Neural crest cell (in vitro differentiated cells): Measurements from ENCODE around the gene RFNG. TPM values are rescaled to one million over a fixed set of nuclear protein-coding genes. Genes with fewer than 3 reads are reported as not detected.

Experiments
- DNase-seq: peaks from one replicate; pipeline ENCODE4 v3.0.0; 2021; ENCODE audit warnings: low read depth, mixed read lengths, low spot score
- H3K27ac Mint-ChIP-seq: one replicate; pipeline ENCODE4 v1.8.0; 2021; ENCODE audit warnings: mild to moderate bottlenecking, mixed read lengths; ENCODE audit not compliant: unreplicated experiment
- H3K27me3 Mint-ChIP-seq: 2 replicates; pipeline ENCODE4 v1.8.0; 2021; ENCODE audit warnings: low read depth, mild to moderate bottlenecking, mixed read lengths
- H3K36me3 Mint-ChIP-seq: 2 replicates; pipeline ENCODE4 v1.8.0; 2021; ENCODE audit warnings: low read depth, mild to moderate bottlenecking, mixed read lengths
- H3K4me1 Mint-ChIP-seq: 2 replicates; pipeline ENCODE4 v1.8.0; 2021; ENCODE audit warnings: mixed read lengths
- H3K4me3 Mint-ChIP-seq: one replicate; pipeline ENCODE4 v1.8.0; 2021; ENCODE audit warnings: mild to moderate bottlenecking, mixed read lengths
- H3K9me3 Mint-ChIP-seq: 2 replicates; pipeline ENCODE4 v1.8.0; 2021; ENCODE audit warnings: mixed read lengths
- CTCF ChIP-seq: fragments of 200-600 bp; sonication (generic); conservative IDR thresholded peaks from 2 replicates; pipeline ENCODE4 v1.5.0; 2021; ENCODE audit warnings: antibody characterized with exemption, mild to moderate bottlenecking
- total RNA-seq: library from RNA; stranded (reverse); gene quantifications from 2 replicates; pipeline ENCODE4 v1.2.1, GENCODE V29; 2021

RFNG gene
- total RNA-seq, 1 donor from 2014 or later = 46.0 TPM

- TF ChIP-seq CTCF = no peak
- H3K4me3 Mint-ChIP-seq = peak overlapping the region; percentile 22
- H3K36me3 Mint-ChIP-seq = no peaks in the 10 kb centered on the region
- peaks cover 26% of the 10 kb centered on the region for H3K27me3 Mint-ChIP-seq
- DNase-seq = no peak
- no peak overlapping the region for H3K27ac Mint-ChIP-seq
- H3K4me1 Mint-ChIP-seq = no peaks in the 10 kb centered on the region
- H3K9me3 Mint-ChIP-seq = no peaks in the 10 kb centered on the region
Observed at GRCh38 chr17:82070611-82071010, 19.0 kb upstream of the RFNG start.

GRCh38 chr17:82065638-82066303 lies 14.2 kb upstream of the RFNG start, which contains the start of gene DUS1L:
Gene DUS1L (minus strand): TSS chr17:82065804. CDS start chr17:82065059, 745 bp downstream.
- peak; percentile 59 for DNase-seq
- Mint-ChIP-seq H3K4me1 (no peaks in the 10 kb centered on the region), H3K27me3 (peaks cover 6% of the 10 kb centered on the region), H3K36me3 (no peaks in the 10 kb centered on the region), H3K4me3 (peak within 1 kb of the TSS; percentile 86), H3K27ac (no peak within 1 kb of the TSS), H3K9me3 (no peaks in the 10 kb centered on the region)
- TF ChIP-seq CTCF = no peak

- no peak for TF ChIP-seq CTCF
- peak overlapping the region; percentile 78 for H3K4me3 Mint-ChIP-seq
- H3K4me1 Mint-ChIP-seq = no peaks in the 10 kb centered on the region
- no peaks in the 10 kb centered on the region for H3K36me3 Mint-ChIP-seq
- H3K27ac Mint-ChIP-seq = no peak overlapping the region
- peaks cover 2% of the 10 kb centered on the region for H3K27me3 Mint-ChIP-seq
- no peak for DNase-seq
- H3K9me3 Mint-ChIP-seq = no peaks in the 10 kb centered on the region
Observed at GRCh38 chr17:82065193-82065637, 13.6 kb upstream of the RFNG start.

GRCh38 chr17:82064433-82065192 lies 13.0 kb upstream of the RFNG start:
- Mint-ChIP-seq H3K36me3 (no peaks in the 10 kb centered on the region), H3K4me1 (no peaks in the 10 kb centered on the region), H3K9me3 (no peaks in the 10 kb centered on the region), H3K4me3 (peak overlapping the region; percentile 78), H3K27ac (no peak overlapping the region), H3K27me3 (no peaks in the 10 kb centered on the region)
- DNase-seq = no peak
- TF ChIP-seq CTCF = no peak

- no peaks in the 10 kb centered on the region for H3K9me3 Mint-ChIP-seq
- H3K27me3 Mint-ChIP-seq = no peaks in the 10 kb centered on the region
- H3K4me1 Mint-ChIP-seq = no peaks in the 10 kb centered on the region
- DNase-seq = no peak
- TF ChIP-seq CTCF = no peak
- H3K4me3 Mint-ChIP-seq = peak overlapping the region; percentile 78
- no peaks in the 10 kb centered on the region for H3K36me3 Mint-ChIP-seq
- no peak overlapping the region for H3K27ac Mint-ChIP-seq
Observed at GRCh38 chr17:82063424-82064415, 12.1 kb upstream of the RFNG start.
